Myometrial cell (primary cell): ENCODE results near the gene ZDHHC23. TPM values are rescaled to one million over a fixed set of nuclear protein-coding genes. Genes with fewer than 3 reads are reported as not detected.

Source experiments
- total RNA-seq: library from RNA; depleted of rRNA; stranded (reverse); fragments of >200 nt; gene quantifications from 2 replicates; pipeline ENCODE4 v1.2.3, GENCODE V29; 2015

Gene ZDHHC23, protein sequence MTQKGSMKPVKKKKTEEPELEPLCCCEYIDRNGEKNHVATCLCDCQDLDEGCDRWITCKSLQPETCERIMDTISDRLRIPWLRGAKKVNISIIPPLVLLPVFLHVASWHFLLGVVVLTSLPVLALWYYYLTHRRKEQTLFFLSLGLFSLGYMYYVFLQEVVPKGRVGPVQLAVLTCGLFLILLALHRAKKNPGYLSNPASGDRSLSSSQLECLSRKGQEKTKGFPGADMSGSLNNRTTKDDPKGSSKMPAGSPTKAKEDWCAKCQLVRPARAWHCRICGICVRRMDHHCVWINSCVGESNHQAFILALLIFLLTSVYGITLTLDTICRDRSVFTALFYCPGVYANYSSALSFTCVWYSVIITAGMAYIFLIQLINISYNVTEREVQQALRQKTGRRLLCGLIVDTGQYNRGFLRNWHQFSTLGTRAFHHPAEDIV
- total RNA-seq, result 0.35 TPM in 1 of 2 replicates, not detected in the other

DNA sequence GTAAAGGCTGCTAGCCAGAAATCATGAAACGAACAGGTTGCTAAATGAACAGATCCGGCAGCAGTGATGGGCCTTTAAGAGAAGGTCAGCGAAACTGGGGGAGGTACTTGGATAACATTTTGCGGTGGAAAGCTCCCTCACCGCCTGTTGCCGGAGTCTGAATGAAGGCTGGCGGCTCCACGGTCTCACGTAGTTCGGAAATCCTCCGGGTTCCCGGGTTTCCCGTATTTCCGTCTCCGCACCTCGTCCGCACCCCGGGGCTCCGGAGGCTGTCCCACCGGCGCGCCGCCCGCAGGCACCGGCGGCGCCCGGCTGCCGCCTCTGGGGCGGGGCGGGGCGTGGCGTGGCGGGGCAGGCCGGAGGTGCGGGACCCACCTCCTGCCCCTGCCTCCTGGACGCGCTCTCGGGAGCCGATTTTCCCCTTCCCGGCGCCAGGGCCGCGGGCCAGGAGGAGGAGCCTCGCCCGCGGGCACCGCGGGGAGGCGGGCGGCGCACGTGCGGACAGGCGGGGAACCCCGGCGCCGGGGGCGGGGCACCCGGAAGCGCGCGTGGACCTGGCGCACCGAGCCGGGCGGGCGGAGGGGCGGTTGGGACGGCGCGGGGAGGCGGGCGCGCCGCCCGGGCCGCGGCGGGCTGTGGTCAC is at the start of gene ZDHHC23:
Gene ZDHHC23 (plus strand): TSS at position 642 of the 643 bp plus-strand sequence. CDS start 790 bp downstream, outside the sequence.

Other genes starting within 250 kb of the ZDHHC23 start
- gene NAA50, start 201.8 kb upstream of the ZDHHC23 start, total RNA-seq, result 130 and 135 TPM in 2 replicates
- gene ATP6V1A, start 201.0 kb upstream of the ZDHHC23 start, total RNA-seq, result 54.2 and 68.8 TPM in 2 replicates
- gene GRAMD1C, start 109.2 kb upstream of the ZDHHC23 start, total RNA-seq, result 2.0 and 3.9 TPM in 2 replicates
- gene CCDC191, start 108.5 kb downstream of the ZDHHC23 start, total RNA-seq, result 0.86 and 2.5 TPM in 2 replicates
- 8.9 and 10.6 TPM in 2 replicates for gene QTRT2, start 108.7 kb downstream of the ZDHHC23 start, total RNA-seq
- gene DRD3, start 231.0 kb downstream of the ZDHHC23 start, total RNA-seq, result not detected in 2 replicates